ENCODE measurements around the gene YES1. TPM values are rescaled to one million over a fixed set of nuclear protein-coding genes. Genes with fewer than 3 reads are reported as not detected.

The YES1 gene
- total and polyA plus RNA-seq, 2 of the 13 experiments (the other 11 are each of a cell fraction or from before 2014, with no cell fraction given), result 17.2 to 70.8 TPM

- TF ChIP-seq, protein P1, sequence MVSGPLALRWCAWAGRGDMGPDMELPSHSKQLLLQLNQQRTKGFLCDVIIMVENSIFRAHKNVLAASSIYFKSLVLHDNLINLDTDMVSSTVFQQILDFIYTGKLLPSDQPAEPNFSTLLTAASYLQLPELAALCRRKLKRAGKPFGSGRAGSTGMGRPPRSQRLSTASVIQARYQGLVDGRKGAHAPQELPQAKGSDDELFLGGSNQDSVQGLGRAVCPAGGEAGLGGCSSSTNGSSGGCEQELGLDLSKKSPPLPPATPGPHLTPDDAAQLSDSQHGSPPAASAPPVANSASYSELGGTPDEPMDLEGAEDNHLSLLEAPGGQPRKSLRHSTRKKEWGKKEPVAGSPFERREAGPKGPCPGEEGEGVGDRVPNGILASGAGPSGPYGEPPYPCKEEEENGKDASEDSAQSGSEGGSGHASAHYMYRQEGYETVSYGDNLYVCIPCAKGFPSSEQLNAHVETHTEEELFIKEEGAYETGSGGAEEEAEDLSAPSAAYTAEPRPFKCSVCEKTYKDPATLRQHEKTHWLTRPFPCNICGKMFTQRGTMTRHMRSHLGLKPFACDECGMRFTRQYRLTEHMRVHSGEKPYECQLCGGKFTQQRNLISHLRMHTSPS (CRISPR knock-in tag; IDR thresholded peaks at IDR 0.05; ENCODE audit: low read depth), result no peak; the same call in 1 of the 2 replicates
- TF ChIP-seq KAT8 (CRISPR knock-in tag; IDR thresholded peaks at IDR 0.05), result peak; percentile 27; the same call in 1 of the 2 replicates
- TF ChIP-seq ZNF446 (CRISPR knock-in tag; IDR thresholded peaks at IDR 0.05), result no peak
- 0 out of 2 replicates have a peak, but pooled peaks have one; percentile 76 for TF ChIP-seq ZMAT3 (CRISPR knock-in tag; conservative IDR thresholded peaks at IDR 0.05)
- peak; percentile 43; the same call in 1 of the 2 replicates for TF ChIP-seq SP5 (CRISPR knock-in tag; IDR thresholded peaks at IDR 0.05; ENCODE audit: borderline replicate concordance, low read depth)
- TF ChIP-seq ZNF354B (CRISPR knock-in tag; IDR thresholded peaks at IDR 0.05), result no peak
- peak; percentile 87; the same call in 1 of the 2 replicates for TF ChIP-seq TFDP1 (CRISPR knock-in tag; IDR thresholded peaks at IDR 0.05; ENCODE audit: borderline replicate concordance)
- TF ChIP-seq ZNF460 (CRISPR knock-in tag; IDR thresholded peaks at IDR 0.05; ENCODE audit: borderline replicate concordance), result no peak
- 0 out of 2 replicates have a peak, but pooled peaks have one; percentile 28 for TF ChIP-seq TERF1 (CRISPR knock-in tag; IDR thresholded peaks at IDR 0.05)
- TF ChIP-seq ZMAT5 (CRISPR knock-in tag; IDR thresholded peaks at IDR 0.05; ENCODE audit: borderline replicate concordance, low read depth), result no peak
- peak; percentile 49; the same call in 1 of the 2 replicates for TF ChIP-seq ZFX (CRISPR knock-in tag; IDR thresholded peaks at IDR 0.05; ENCODE audit: low read depth)
- no peak for TF ChIP-seq DBP (CRISPR knock-in tag; IDR thresholded peaks at IDR 0.05; ENCODE audit: not compliant biosample characterization)
- TF ChIP-seq ZNF607 (CRISPR knock-in tag; IDR thresholded peaks at IDR 0.05; ENCODE audit: borderline replicate concordance), result peak; percentile 98
- TF ChIP-seq ZNF749 (CRISPR knock-in tag; IDR thresholded peaks at IDR 0.05; ENCODE audit: borderline replicate concordance), result peak; percentile 90
- no peak for TF ChIP-seq ZNF737 (CRISPR knock-in tag; IDR thresholded peaks at IDR 0.05; ENCODE audit: borderline replicate concordance)
- TF ChIP-seq ZFP41 (CRISPR knock-in tag; IDR thresholded peaks at IDR 0.05; ENCODE audit: borderline replicate concordance), result peak; percentile 74; the same call in 1 of the 2 replicates
- peak; percentile 45; the same call in 1 of the 2 replicates for TF ChIP-seq POLR2AphosphoS5 (IDR thresholded peaks at IDR 0.05; ENCODE audit: low read depth, low read length)
- peak; percentile 58; the same call in 1 of the 2 replicates for TF ChIP-seq SPEN (CRISPR knock-in tag; IDR thresholded peaks at IDR 0.05; ENCODE audit: low read depth)
- TF ChIP-seq, protein P2, sequence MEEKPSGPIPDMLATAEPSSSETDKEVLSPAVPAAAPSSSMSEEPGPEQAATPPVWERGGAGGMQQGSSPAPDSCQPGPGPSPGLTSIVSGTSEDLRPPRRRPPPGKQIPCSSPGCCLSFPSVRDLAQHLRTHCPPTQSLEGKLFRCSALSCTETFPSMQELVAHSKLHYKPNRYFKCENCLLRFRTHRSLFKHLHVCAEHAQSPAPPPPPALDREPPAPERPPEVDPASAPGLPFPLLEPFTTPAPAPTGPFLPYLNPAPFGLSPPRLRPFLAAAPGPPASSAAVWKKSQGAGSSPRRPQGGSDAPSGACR (CRISPR knock-in tag; IDR thresholded peaks at IDR 0.05), result 0 out of 2 replicates have a peak, but pooled peaks have one; percentile 20
- TF ChIP-seq, protein P3, sequence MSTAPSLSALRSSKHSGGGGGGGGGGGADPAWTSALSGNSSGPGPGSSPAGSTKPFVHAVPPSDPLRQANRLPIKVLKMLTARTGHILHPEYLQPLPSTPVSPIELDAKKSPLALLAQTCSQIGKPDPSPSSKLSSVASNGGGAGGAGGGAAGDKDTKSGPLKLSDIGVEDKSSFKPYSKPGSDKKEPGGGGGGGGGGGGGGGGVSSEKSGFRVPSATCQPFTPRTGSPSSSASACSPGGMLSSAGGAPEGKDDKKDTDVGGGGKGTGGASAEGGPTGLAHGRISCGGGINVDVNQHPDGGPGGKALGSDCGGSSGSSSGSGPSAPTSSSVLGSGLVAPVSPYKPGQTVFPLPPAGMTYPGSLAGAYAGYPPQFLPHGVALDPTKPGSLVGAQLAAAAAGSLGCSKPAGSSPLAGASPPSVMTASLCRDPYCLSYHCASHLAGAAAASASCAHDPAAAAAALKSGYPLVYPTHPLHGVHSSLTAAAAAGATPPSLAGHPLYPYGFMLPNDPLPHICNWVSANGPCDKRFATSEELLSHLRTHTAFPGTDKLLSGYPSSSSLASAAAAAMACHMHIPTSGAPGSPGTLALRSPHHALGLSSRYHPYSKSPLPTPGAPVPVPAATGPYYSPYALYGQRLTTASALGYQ (CRISPR knock-in tag; IDR thresholded peaks at IDR 0.05), result no peak
These were observed 99.5 kb downstream of the YES1 start, which contains the start of gene ENOSF1 (continued) for GRCh38 chr18:712401-713134.

All from HepG2 (cell line).